COLO668 (cell line): ENCODE results near the gene CDK2AP2.
"Not testable (repeated sequence)": the region's sequence is repeated elsewhere in the genome, so short reads cannot be mapped to it uniquely, and the experiment has no call there.

Experiments
- DNase-seq: peaks from one replicate; lab custom pipeline; 2025; ENCODE audit not compliant: unreplicated experiment; lab: John Stamatoyannopoulos, UW

Gene CDK2AP2

DNA sequence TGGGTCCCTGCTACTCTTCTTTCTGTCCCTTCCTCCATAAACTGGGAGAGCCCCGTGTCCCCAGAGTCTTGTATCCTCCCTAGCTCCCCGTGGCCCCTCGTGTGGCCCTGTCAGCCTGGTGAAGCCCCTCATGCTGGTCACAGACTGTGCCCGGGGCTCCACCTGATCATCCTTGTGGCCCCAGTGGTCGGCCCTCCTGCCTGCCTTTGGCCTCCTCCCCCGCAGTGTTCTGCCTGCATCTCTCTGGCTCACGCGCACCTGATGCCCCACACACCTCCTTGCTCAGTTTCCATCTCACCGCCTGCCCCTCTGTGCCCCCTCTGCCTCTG is 16.5 kb upstream of the CDK2AP2 start:
- DNase-seq: no peak

GRCh38 chr11:67523556-67524479 is 15.9 kb upstream of the CDK2AP2 start:
- no peak for DNase-seq

- DNase-seq: no peak
Measured at GRCh38 chr11:67522844-67523555, 15.0 kb upstream of the CDK2AP2 start, which contains the start of gene CABP2. Gene CABP2 (minus strand): TSS chr11:67523446. CDS start chr11:67523326, 120 bp downstream.

DNA sequence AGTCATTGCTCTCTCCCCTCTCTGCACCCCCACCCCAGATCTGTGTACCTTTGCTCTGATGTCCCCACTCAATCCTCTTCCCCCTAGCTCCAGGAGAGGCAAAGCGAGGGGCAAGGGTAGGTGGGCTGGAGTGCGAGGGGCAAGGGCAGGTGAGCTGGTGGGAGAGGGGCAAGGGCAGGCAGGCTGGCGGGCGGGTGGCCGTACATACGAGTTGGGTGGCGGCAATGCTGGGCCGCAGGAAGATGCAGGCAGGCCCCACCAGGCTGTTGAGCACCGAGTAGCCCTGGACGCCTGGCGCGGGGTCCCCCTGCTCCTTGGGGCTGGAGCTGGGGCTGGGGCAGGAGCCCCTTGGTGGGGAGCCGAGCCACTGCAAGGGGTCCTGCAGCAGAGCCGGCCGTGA is 14.4 kb upstream of the CDK2AP2 start:
- no peak for DNase-seq

- DNase-seq: no peak
Measured at GRCh38 chr11:67521924-67522323, 14.0 kb upstream of the CDK2AP2 start.

- no peak for DNase-seq
Measured at GRCh38 chr11:67520856-67521824, 13.2 kb upstream of the CDK2AP2 start.

GRCh38 chr11:67519726-67520125 is 11.8 kb upstream of the CDK2AP2 start:
- no peak for DNase-seq

GRCh38 chr11:67517784-67518552 is 10.0 kb upstream of the CDK2AP2 start:
- DNase-seq: no peak

DNA sequence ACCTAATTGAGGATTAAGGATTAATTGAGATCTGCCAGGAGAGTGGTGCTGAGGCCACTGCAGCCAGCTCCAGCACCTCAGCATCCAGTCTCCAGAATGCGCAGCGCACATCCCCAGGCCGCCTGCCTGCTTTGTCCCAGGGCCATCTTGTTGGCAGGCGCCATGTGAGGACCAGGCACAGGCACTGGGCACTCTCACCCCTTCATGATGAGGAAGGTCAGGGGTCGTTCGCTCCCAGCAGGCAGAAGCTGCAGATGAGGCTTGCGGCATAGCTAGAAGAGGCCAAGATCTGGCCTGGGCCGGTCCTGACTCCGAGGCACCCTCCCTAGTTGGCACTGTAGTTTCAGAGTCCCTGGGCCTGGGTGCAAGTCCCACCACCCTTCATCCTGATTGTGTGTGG is 8.8 kb upstream of the CDK2AP2 start:
- DNase-seq: no peak

GRCh38 chr11:67514116-67514515 is 6.2 kb upstream of the CDK2AP2 start:
- DNase-seq: no peak

DNA sequence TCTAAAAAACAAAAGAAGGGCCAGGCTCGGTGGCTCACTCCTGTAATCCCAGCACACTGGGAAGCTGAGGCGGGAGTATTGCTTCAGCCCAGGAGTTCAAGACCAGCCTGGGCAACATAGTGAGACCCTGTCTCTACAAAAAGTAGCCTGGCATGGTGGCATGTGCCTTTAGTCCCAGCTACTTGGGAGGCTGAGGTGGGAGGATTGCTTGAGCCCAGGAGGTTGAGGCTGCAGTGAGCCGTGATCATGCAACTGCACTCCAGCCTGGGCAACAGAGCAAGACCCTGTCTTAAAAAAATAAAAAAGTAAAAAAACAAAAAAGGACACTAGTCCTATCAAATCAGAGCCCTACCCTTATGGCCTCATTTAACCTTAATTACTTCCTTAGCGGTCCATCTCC is 3.6 kb upstream of the CDK2AP2 start:
- DNase-seq: not testable (repeated sequence)

DNA sequence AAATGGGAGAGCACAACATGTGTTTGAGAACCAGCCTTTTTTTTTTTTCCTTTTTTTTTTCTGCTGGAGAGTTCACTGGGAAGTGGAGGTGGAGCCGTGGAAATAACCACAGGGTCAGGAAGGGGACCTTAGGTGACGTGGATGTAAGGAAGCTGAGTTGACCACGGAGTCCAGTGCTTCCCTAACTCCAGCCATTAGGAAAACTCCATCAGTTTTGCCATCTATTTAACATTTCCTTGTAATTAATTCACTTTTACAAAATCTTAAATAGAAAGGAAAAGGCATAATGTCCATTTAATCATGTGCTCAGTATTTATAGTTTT is 2.0 kb upstream of the CDK2AP2 start:
- DNase-seq: no peak

GRCh38 chr11:67508486-67509121 is 642 bp upstream of the CDK2AP2 start:
- peak; percentile 98 for DNase-seq

- no peak for DNase-seq
Measured at GRCh38 chr11:67507242-67507863, 609 bp downstream of the CDK2AP2 start.

DNA sequence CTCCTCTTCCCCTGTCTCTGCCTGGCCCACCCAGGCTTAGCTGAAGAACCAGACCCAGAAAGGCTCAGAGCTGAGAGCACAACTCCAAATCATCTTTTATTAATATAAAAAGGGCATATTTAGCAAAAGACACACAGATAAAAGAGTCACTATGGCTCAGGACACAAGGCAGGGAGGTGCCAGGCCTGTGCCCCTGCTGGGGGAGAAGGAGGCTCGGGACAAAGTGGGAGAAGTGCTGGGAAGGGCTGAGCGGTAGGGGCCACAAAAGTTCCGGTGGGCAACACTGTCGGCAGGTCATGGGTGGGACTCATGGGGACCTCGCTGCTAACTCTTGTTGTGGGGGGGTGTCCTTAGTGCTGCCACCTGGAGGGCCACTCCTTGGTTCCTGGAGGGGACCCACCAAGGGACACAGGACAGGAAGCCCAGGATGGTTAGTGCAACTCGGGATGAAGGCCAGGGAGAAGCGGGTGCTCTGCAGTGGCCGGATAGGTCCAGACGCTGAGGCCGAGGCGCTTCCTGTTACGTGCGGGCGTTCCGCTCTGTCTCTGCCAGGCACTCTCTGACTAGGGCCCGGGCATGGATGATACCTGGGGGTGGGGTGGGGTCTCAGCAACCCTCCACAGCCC is 1.4 kb downstream of the CDK2AP2 start:
- DNase-seq: no peak

- peak; percentile 93 for DNase-seq
Measured at GRCh38 chr11:67505605-67506396, 2.2 kb downstream of the CDK2AP2 start.

GRCh38 chr11:67504950-67505581 is 2.9 kb downstream of the CDK2AP2 start, which contains the start of gene PITPNM1:
Gene PITPNM1 (minus strand): TSS chr11:67505363. CDS start chr11:67504180, 1,183 bp downstream.
- peak; percentile 58 for DNase-seq
